WTC11 (cell line): ENCODE data around the gene GOLGA6L2. TPM values are rescaled to one million over a fixed set of nuclear protein-coding genes. Genes with fewer than 3 reads are reported as not detected.

Source experiments
- ATAC-seq: fragments of 200-7000 bp; cut with Tn5 transposase; 2 replicates; pipeline ENCODE4 v1.10.0; 2021; ENCODE audit warnings: mild to moderate bottlenecking, moderate library complexity
- Bru-seq: library from RNA; stranded (reverse); fragments of 400-500 nt; gene quantifications from one replicate; lab custom pipeline; 2021; lab: Mats Ljungman, UMichigan
- CTCF ChIA-PET: fragments of 300-600 bp; sonication (Branson Sonifier 250); formaldehyde crosslinking; loops from one replicate; lab custom pipeline; 2021; ENCODE audit warnings: antibody characterized with exemption; lab: Charles Lee
- POLR2A ChIA-PET: fragments of 350-600 bp; sonication (Branson Sonifier 250); formaldehyde crosslinking; loops from one replicate; lab custom pipeline; 2021; ENCODE audit warnings: antibody characterized with exemption; lab: Charles Lee
- DNase-seq: peaks from one replicate; pipeline ENCODE4 v3.0.0; 2021; ENCODE audit warnings: low spot score
- H3K27ac Mint-ChIP-seq: 2 replicates; pipeline ENCODE4 v1.8.0; 2021; ENCODE audit warnings: mixed read lengths
- H3K27me3 Mint-ChIP-seq: 2 replicates; pipeline ENCODE4 v1.8.0; 2021; ENCODE audit warnings: low read depth, mild to moderate bottlenecking, moderate library complexity, mixed read lengths
- H3K36me3 Mint-ChIP-seq: 2 replicates; pipeline ENCODE4 v1.8.0; 2021; ENCODE audit warnings: mixed read lengths
- H3K4me1 Mint-ChIP-seq: 2 replicates; pipeline ENCODE4 v1.8.0; 2022; ENCODE audit warnings: mixed read lengths
- H3K4me3 Mint-ChIP-seq: 2 replicates; pipeline ENCODE4 v1.8.0; 2021; ENCODE audit warnings: mild to moderate bottlenecking, moderate library complexity, mixed read lengths
- H3K9me3 Mint-ChIP-seq: 2 replicates; pipeline ENCODE4 v1.8.0; 2021; ENCODE audit warnings: mixed read lengths
- CDX4 ChIP-seq: fragments of 250-450 bp; sonication (Bioruptor Pico); IDR thresholded peaks from 2 replicates; pipeline ENCODE4 v1.9.0; 2021; ENCODE audit warnings: moderate library complexity, mild to moderate bottlenecking, inconsistent platforms, borderline replicate concordance
- GRHL2 ChIP-seq: fragments of 250-450 bp; sonication (Bioruptor Pico); IDR thresholded peaks from 2 replicates; pipeline ENCODE4 v1.8.0; 2022; ENCODE audit warnings: mild to moderate bottlenecking, moderate library complexity; ENCODE audit not compliant: insufficient replicate concordance, severe bottlenecking
- HMGA2 ChIP-seq: fragments of 250-450 bp; sonication (Bioruptor Pico); IDR thresholded peaks from 2 replicates; pipeline ENCODE4 v1.4.0; 2021; ENCODE audit warnings: mild to moderate bottlenecking, moderate library complexity
- MAX ChIP-seq: sonication (generic); formaldehyde crosslinking; IDR thresholded peaks from 2 replicates; pipeline ENCODE4 v1.8.0; 2022; ENCODE audit warnings: mild to moderate bottlenecking, missing genetic modification reagents
- NR2C2 ChIP-seq: sonication (generic); formaldehyde crosslinking; IDR thresholded peaks from 2 replicates; pipeline ENCODE4 v1.8.0; 2022; ENCODE audit warnings: mild to moderate bottlenecking, missing genetic modification reagents
- NR3C1 ChIP-seq: sonication (generic); formaldehyde crosslinking; conservative IDR thresholded peaks from 2 replicates; pipeline ENCODE4 v1.8.1; 2023; ENCODE audit warnings: low read depth, mild to moderate bottlenecking, missing genetic modification reagents
- PRDM15 ChIP-seq: sonication (generic); formaldehyde crosslinking; IDR thresholded peaks from 2 replicates; pipeline ENCODE4 v1.8.0; 2022; ENCODE audit warnings: missing genetic modification reagents
- RELA ChIP-seq: sonication (generic); formaldehyde crosslinking; IDR thresholded peaks from 2 replicates; pipeline ENCODE4 v1.8.1; 2022; ENCODE audit warnings: missing genetic modification reagents, mild to moderate bottlenecking, borderline replicate concordance
- STAT6 ChIP-seq: sonication (generic); formaldehyde crosslinking; conservative IDR thresholded peaks from 2 replicates; pipeline ENCODE4 v1.8.1; 2023; ENCODE audit warnings: mild to moderate bottlenecking, low read depth, missing genetic modification reagents, moderate library complexity
- TEAD1 ChIP-seq: sonication (generic); formaldehyde crosslinking; IDR thresholded peaks from 2 replicates; pipeline ENCODE4 v1.8.0; 2022; ENCODE audit warnings: mild to moderate bottlenecking, missing genetic modification reagents
- TP53 ChIP-seq: sonication (generic); formaldehyde crosslinking; IDR thresholded peaks from 2 replicates; pipeline ENCODE4 v1.8.1; 2023; ENCODE audit warnings: mild to moderate bottlenecking, missing genetic modification reagents
- USF2 ChIP-seq: sonication (generic); formaldehyde crosslinking; IDR thresholded peaks from 2 replicates; pipeline ENCODE4 v1.8.1; 2023; ENCODE audit warnings: mild to moderate bottlenecking, missing genetic modification reagents, moderate library complexity
- ZBTB43 ChIP-seq: sonication (generic); formaldehyde crosslinking; IDR thresholded peaks from 2 replicates; pipeline ENCODE4 v1.8.1; 2023; ENCODE audit warnings: mild to moderate bottlenecking, missing genetic modification reagents
- ZNF121 ChIP-seq: sonication (generic); formaldehyde crosslinking; IDR thresholded peaks from 2 replicates; pipeline ENCODE4 v1.8.0; 2023; ENCODE audit warnings: missing genetic modification reagents
- ZNF232 ChIP-seq: sonication (generic); formaldehyde crosslinking; IDR thresholded peaks from 2 replicates; pipeline ENCODE4 v1.8.0; 2022; ENCODE audit warnings: mild to moderate bottlenecking, missing genetic modification reagents
- ZNF396 ChIP-seq: fragments of 250-450 bp; sonication (Bioruptor Pico); IDR thresholded peaks from 2 replicates; pipeline ENCODE4 v1.8.0; 2021; ENCODE audit warnings: mild to moderate bottlenecking, moderate library complexity, borderline replicate concordance
- ZNF423 ChIP-seq: fragments of 250-450 bp; sonication (Bioruptor Pico); IDR thresholded peaks from 2 replicates; pipeline ENCODE4 v2.1.2; 2022; ENCODE audit warnings: mild to moderate bottlenecking, moderate library complexity
- ZNF425 ChIP-seq: fragments of 250-450 bp; sonication (Bioruptor Pico); conservative IDR thresholded peaks from 2 replicates; pipeline ENCODE4 v1.9.0; 2021; ENCODE audit warnings: mild to moderate bottlenecking
- ZNF671 ChIP-seq: fragments of 250-450 bp; sonication (Bioruptor Pico); IDR thresholded peaks from 2 replicates; pipeline ENCODE4 v1.8.0; 2021; ENCODE audit warnings: mild to moderate bottlenecking
- long read RNA-seq, 3 experiments: library from RNA in 1 of 3; library from capped mRNA in 1 of 3; library from polyadenylated mRNA in 1 of 3; unstranded in 2 of 3; stranded (forward) in 1 of 3; transcript quantifications; one replicate each; pipeline ENCODE4 v2.0.0, GENCODE V29; 2021
- total RNA-seq: library from RNA; stranded (reverse); gene quantifications from 3 replicates; pipeline ENCODE4 v1.2.3, GENCODE V29; 2021

The GOLGA6L2 gene
- total RNA-seq (not detected in 3 replicates), Bru-seq, nascent RNA (not detected)
- long read RNA-seq, experiment 1, result 0 reads
- long read RNA-seq, experiment 2, result 0 reads
- long read RNA-seq, experiment 3, result 0 reads

- ATAC-seq, result no peak
- H3K4me3 Mint-ChIP-seq, result no peak within 1 kb of the TSS
- peaks cover 3% of the 10 kb centered on the region; the same call in 1 of the 2 replicates for H3K27me3 Mint-ChIP-seq
- POLR2A ChIA-PET, result no interaction called here
- peaks cover 29% of the 10 kb centered on the region for H3K9me3 Mint-ChIP-seq
- peaks cover 31% of the 10 kb centered on the region for H3K36me3 Mint-ChIP-seq
- H3K4me1 Mint-ChIP-seq, result no peaks in the 10 kb centered on the region
- no peak within 1 kb of the TSS for H3K27ac Mint-ChIP-seq
- DNase-seq, result peak; percentile 41
- CTCF ChIA-PET, result no interaction called here
- TF ChIP-seq ZNF423 (CRISPR knock-in tag), result no peak
- no peak for TF ChIP-seq RELA (CRISPR knock-in tag)
- no peak for TF ChIP-seq ZNF396 (CRISPR knock-in tag)
- TF ChIP-seq STAT6 (CRISPR knock-in tag), result no peak
- TF ChIP-seq ZNF671, result no peak
- TF ChIP-seq ZNF121 (CRISPR knock-in tag), result no peak
- TF ChIP-seq NR3C1 (CRISPR knock-in tag), result no peak
- no peak for TF ChIP-seq CDX4 (CRISPR knock-in tag)
- no peak for TF ChIP-seq HMGA2 (CRISPR knock-in tag)
- no peak for TF ChIP-seq ZNF425 (CRISPR knock-in tag)
- TF ChIP-seq ZBTB43 (CRISPR knock-in tag), result no peak
These were observed at the start of gene GOLGA6L2 for GRCh38 chr15:23447107-23447500. Gene GOLGA6L2, minus strand, starts transcription at chr15:23447243. Its CDS starts 62 bp downstream, at chr15:23447181.

- H3K9me3 Mint-ChIP-seq, result peaks cover 47% of the 10 kb centered on the region
These were observed 37.8 kb upstream of the GOLGA6L2 start for GRCh38 chr15:23484870-23485269.

More at GRCh38 chr15:23484870-23485269, 37.8 kb upstream of the GOLGA6L2 start:
- Mint-ChIP-seq H3K4me3 (no peak overlapping the region), H3K4me1 (no peaks in the 10 kb centered on the region), H3K27ac (no peak overlapping the region), H3K27me3 (0 out of 2 replicates have a peak, but pooled peaks cover 2% of the 10 kb centered on the region), H3K36me3 (peaks cover 14% of the 10 kb centered on the region)
- no peak for TF ChIP-seq ZNF671
- TF ChIP-seq ZNF396 (CRISPR knock-in tag), result no peak
- TF ChIP-seq GRHL2 (CRISPR knock-in tag), result no peak
- no peak for TF ChIP-seq MAX (CRISPR knock-in tag)
- no peak for TF ChIP-seq ZNF232 (CRISPR knock-in tag)
- no peak for TF ChIP-seq TP53
- TF ChIP-seq PRDM15, result no peak
- no peak for TF ChIP-seq NR2C2 (CRISPR knock-in tag)
- TF ChIP-seq USF2 (CRISPR knock-in tag), result no peak
- no peak for TF ChIP-seq TEAD1 (CRISPR knock-in tag)
- DNase-seq, result no peak
- ATAC-seq, result no peak
- POLR2A ChIA-PET, result no interaction called here
- CTCF ChIA-PET, result no interaction called here
